Astrocyte (in vitro differentiated cells and primary cell): ENCODE measurements around the gene GPC3.

ENCODE experiments used
- EZH2 ChIP-seq: IDR thresholded peaks from 2 replicates; pipeline ENCODE4 v1.6.1; 2012; ENCODE audit warnings: mild to moderate bottlenecking, low read length, inconsistent platforms; ENCODE audit not compliant: insufficient read depth
- TF ChIP-seq, protein P1 (sequence below): IDR thresholded peaks from 2 replicates; pipeline ENCODE4 v1.5.1; 2011; ENCODE audit warnings: low read depth, mild to moderate bottlenecking, inconsistent platforms, low read length, moderate library complexity; ENCODE audit not compliant: insufficient read depth

DNA sequence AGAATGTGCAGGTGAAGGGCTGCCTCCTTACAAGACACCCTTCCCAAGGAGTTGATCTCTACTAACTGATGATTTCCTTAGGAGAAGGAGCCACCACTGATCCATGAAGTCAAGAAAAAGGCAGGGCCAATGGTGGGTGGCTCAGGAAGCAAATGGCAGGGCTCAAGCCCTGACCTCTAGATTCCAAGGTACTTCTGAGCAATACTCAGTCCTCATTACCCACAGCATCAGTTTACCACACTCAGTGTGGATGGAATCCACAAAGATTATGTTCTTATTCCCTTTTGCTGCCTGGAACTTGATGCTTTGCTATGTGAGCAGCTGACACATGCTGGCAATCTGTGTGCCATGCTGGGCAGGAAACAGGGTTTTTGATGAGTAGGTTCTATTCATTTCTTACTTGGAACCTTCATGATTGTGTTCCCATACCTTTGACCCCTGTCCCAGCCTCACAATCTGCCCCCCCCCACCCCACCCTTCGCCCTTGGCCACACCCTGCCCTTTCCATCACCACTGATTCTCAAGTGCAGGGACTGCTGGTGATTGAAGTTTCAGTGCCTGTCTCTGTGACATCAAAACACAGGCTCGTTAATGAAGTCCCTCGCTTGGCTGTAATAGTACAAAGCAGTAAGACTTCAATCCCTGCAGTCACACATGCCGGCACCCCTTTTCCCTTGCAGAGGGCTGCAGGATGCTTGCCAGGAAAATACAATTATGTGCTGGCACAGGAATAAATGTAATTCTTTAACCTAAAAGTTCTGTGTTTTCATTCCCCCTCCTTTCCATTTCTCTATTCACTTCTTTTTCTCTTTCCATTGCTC is 434.5 kb downstream of the GPC3 start:
- no peak for TF ChIP-seq EZH2
- TF ChIP-seq, protein P1, sequence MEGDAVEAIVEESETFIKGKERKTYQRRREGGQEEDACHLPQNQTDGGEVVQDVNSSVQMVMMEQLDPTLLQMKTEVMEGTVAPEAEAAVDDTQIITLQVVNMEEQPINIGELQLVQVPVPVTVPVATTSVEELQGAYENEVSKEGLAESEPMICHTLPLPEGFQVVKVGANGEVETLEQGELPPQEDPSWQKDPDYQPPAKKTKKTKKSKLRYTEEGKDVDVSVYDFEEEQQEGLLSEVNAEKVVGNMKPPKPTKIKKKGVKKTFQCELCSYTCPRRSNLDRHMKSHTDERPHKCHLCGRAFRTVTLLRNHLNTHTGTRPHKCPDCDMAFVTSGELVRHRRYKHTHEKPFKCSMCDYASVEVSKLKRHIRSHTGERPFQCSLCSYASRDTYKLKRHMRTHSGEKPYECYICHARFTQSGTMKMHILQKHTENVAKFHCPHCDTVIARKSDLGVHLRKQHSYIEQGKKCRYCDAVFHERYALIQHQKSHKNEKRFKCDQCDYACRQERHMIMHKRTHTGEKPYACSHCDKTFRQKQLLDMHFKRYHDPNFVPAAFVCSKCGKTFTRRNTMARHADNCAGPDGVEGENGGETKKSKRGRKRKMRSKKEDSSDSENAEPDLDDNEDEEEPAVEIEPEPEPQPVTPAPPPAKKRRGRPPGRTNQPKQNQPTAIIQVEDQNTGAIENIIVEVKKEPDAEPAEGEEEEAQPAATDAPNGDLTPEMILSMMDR = no peak
